ENCODE data around the gene ABCE1. TPM values are rescaled to one million over a fixed set of nuclear protein-coding genes. Genes with fewer than 3 reads are reported as not detected.

ABCE1 gene
- total and polyA plus RNA-seq, 7 donors, result 9.0 to 58.2 (median 41.4) TPM

- TF ChIP-seq POLR2AphosphoS5 (IDR thresholded peaks at IDR 0.05) (no peak), POLR2A (IDR thresholded peaks at IDR 0.05) (no peak), CTCF (IDR thresholded peaks at IDR 0.05) (no peak), EP300 (IDR thresholded peaks at IDR 0.05) (no peak)
- no peaks in the 10 kb centered on the region for H3K9me3 ChIP-seq
- no peak overlapping the region for H3K4me3 ChIP-seq
- peaks cover 0 to 6% (median 0%) of the 10 kb centered on the region in 4 donors for H3K4me1 ChIP-seq
- H3K36me3 ChIP-seq, result peaks cover 0 to 72% (median 19%) of the 10 kb centered on the region in 4 donors
- DNase-seq, result no peak
- H3K27ac ChIP-seq, result peak overlapping the region in 1 of 4 donors; percentile 50
- 13 to 47% methylated on average over 1 of the region's 1 CpG for WGBS, 2 donors
- intact Hi-C loops (cut with DNase I), result loop anchor here (5.0 kb wide), 1 partner anchor 37 kb away; no protein-coding TSS in a partner anchor
- H3K27me3 ChIP-seq, result no peaks in the 10 kb centered on the region
These were observed 55.8 kb downstream of the ABCE1 start for GRCh38 chr4:145153904-145154298.

GRCh38 chr4:145154573-145154972, 56.5 kb downstream of the ABCE1 start:
- 74 to 97% methylated on average over 1 of the region's 1 CpG for WGBS, 2 donors
- peaks cover 0 to 66% (median 15%) of the 10 kb centered on the region in 4 donors for H3K36me3 ChIP-seq
- DNase-seq, result no peak
- intact Hi-C loops (cut with DNase I), result loop anchor here (5.0 kb wide), 1 partner anchor 37 kb away; no protein-coding TSS in a partner anchor
- H3K4me3 ChIP-seq, result no peak overlapping the region
- H3K27me3 ChIP-seq, result no peaks in the 10 kb centered on the region
- peak in 1 of 4 experiments; percentile 48 for TF ChIP-seq CTCF (IDR thresholded peaks at IDR 0.05)
- no peak for TF ChIP-seq EP300 (IDR thresholded peaks at IDR 0.05)
- H3K4me1 ChIP-seq, result peaks cover 0 to 9% (median 0%) of the 10 kb centered on the region in 4 donors
- H3K27ac ChIP-seq, result peak overlapping the region in 1 of 4 donors; percentile 50
- no peaks in the 10 kb centered on the region for H3K9me3 ChIP-seq

- TF ChIP-seq POLR2A (IDR thresholded peaks at IDR 0.05), result no peak
- TF ChIP-seq POLR2AphosphoS5 (IDR thresholded peaks at IDR 0.05), result no peak
- no peak for TF ChIP-seq EP300 (IDR thresholded peaks at IDR 0.05)
- no peak for TF ChIP-seq CTCF (IDR thresholded peaks at IDR 0.05)
- no peak overlapping the region for H3K4me3 ChIP-seq
- DNase-seq, result no peak
- no peaks in the 10 kb centered on the region for H3K27me3 ChIP-seq
- intact Hi-C loops (cut with DNase I), result no loop called here
- no peaks in the 10 kb centered on the region for H3K9me3 ChIP-seq
- H3K4me1 ChIP-seq, result peaks cover 0 to 10% (median 0%) of the 10 kb centered on the region in 4 donors
- 79 to 80% methylated on average over 2 of the region's 2 CpGs for WGBS, 2 donors
- H3K36me3 ChIP-seq, result peaks cover 0 to 62% (median 11%) of the 10 kb centered on the region in 4 donors
- H3K27ac ChIP-seq, result no peak overlapping the region
These were observed 57.3 kb downstream of the ABCE1 start for GRCh38 chr4:145155268-145155870.

GRCh38 chr4:145156986-145157385, 58.9 kb downstream of the ABCE1 start:
- intact Hi-C loops (cut with DNase I), result no loop called here
- Histone ChIP-seq H3K36me3 (peaks cover 0 to 62% (median 14%) of the 10 kb centered on the region in 4 donors), H3K27me3 (no peaks in the 10 kb centered on the region), H3K27ac (no peak overlapping the region), H3K4me3 (no peak overlapping the region), H3K4me1 (peaks cover 0 to 10% (median 0%) of the 10 kb centered on the region in 4 donors), H3K9me3 (no peaks in the 10 kb centered on the region)
- 92 to 97% methylated on average over 2 of the region's 2 CpGs for WGBS, 2 donors
- no peak for DNase-seq
- no peak for TF ChIP-seq CTCF (IDR thresholded peaks at IDR 0.05)
- no peak for TF ChIP-seq POLR2A (IDR thresholded peaks at IDR 0.05)
- no peak for TF ChIP-seq POLR2AphosphoS5 (IDR thresholded peaks at IDR 0.05)
- TF ChIP-seq EP300 (IDR thresholded peaks at IDR 0.05), result no peak
